SK-N-SH (cell line): ENCODE results near the gene EEF1B2. TPM values are rescaled to one million over a fixed set of nuclear protein-coding genes. Genes with fewer than 3 reads are reported as not detected.
A peak's percentile ranks its signal among the peaks of the same experiment; 100 is the strongest.

Source experiments
- CTCF ChIA-PET: fragments of 300-600, 350-600 bp; formaldehyde crosslinking; extraction: SDS; loops from one replicate; lab custom pipeline; 2021; lab: Yijun Ruan, JAX
- POLR2A ChIA-PET: fragments of 350-600 bp; sonication (Branson Sonifier 250); formaldehyde crosslinking; extraction: SDS; loops from one replicate; lab custom pipeline; 2020; ENCODE audit warnings: antibody characterized with exemption, inconsistent platforms; lab: Yijun Ruan, JAX
- DNase-seq: peaks from one replicate; pipeline ENCODE4 v3.0.0; 2012
- H2AFZ ChIP-seq: fragments of 200-600 bp; sonication (generic); 2 replicates; pipeline ENCODE4 v1.8.1; 2016; ENCODE audit warnings: antibody characterized with exemption, mild to moderate bottlenecking, low read depth
- H3F3A ChIP-seq: fragments of 200-600 bp; sonication (generic); replicated peaks from 2 replicates; pipeline ENCODE3; 2016; ENCODE audit warnings: antibody characterized with exemption, mild to moderate bottlenecking; ENCODE audit not compliant: insufficient read depth
- H3K27ac ChIP-seq, 2 experiments: fragments of 200-500 bp in 1 of 2; fragments of 200-600 bp in 1 of 2; sonication (Bioruptor generic) in 1 of 2; sonication (generic), shearing (Covaris generic) in 1 of 2; 2 replicates each; pipeline versions ENCODE4 v1.5.1 to v1.6.1; 2014 to 2016; ENCODE audit warnings: low read depth in 2 of 2, inconsistent platforms in 1 of 2, low read length in 1 of 2, mild to moderate bottlenecking in 1 of 2, mixed read lengths in 1 of 2
- H3K27me3 ChIP-seq: fragments of 200-600 bp; sonication (generic), shearing (Covaris generic); 2 replicates; pipeline ENCODE4 v1.6.1; 2016; ENCODE audit warnings: mixed run types; ENCODE audit not compliant: insufficient read depth
- H3K36me3 ChIP-seq, 2 experiments: fragments of 200-500 bp in 1 of 2; fragments of 200-600 bp in 1 of 2; sonication (Bioruptor generic) in 1 of 2; sonication (generic) in 1 of 2; replicated peaks in 1 of 2; 2 replicates each; pipeline versions ENCODE3 to v1.5.1; 2014 to 2016; ENCODE audit warnings: low read length in 1 of 2, mild to moderate bottlenecking in 1 of 2; ENCODE audit not compliant: insufficient read depth in 2 of 2, control insufficient read depth in 1 of 2
- H3K4me1 ChIP-seq, 2 experiments: fragments of 200-500 bp in 1 of 2; fragments of 200-600 bp in 1 of 2; sonication (Bioruptor generic) in 1 of 2; sonication (generic), shearing (Covaris generic) in 1 of 2; 2 replicates each; pipeline versions ENCODE4 v1.5.1 to v1.6.1; 2014 to 2016; ENCODE audit warnings: low read depth in 1 of 2, low read length in 1 of 2, mixed run types in 1 of 2; ENCODE audit not compliant: insufficient read depth in 2 of 2, control insufficient read depth in 1 of 2
- H3K4me2 ChIP-seq: fragments of 200-600 bp; sonication (generic), shearing (Covaris generic); 2 replicates; pipeline ENCODE4 v1.6.1; 2017; ENCODE audit warnings: mixed run types
- H3K4me3 ChIP-seq, 2 experiments: fragments of 200-500 bp in 1 of 2; fragments of 200-600 bp in 1 of 2; sonication (Bioruptor generic) in 1 of 2; sonication (generic), shearing (Covaris generic) in 1 of 2; 2 replicates each; pipeline versions ENCODE4 v1.5.1 to v1.8.1; 2014 to 2016; ENCODE audit warnings: low read depth in 2 of 2, inconsistent platforms in 1 of 2, low read length in 1 of 2, mild to moderate bottlenecking in 1 of 2, mixed read lengths in 1 of 2, moderate library complexity in 1 of 2
- H3K79me2 ChIP-seq: fragments of 200-600 bp; sonication (generic); 2 replicates; pipeline ENCODE4 v1.8.1; 2017; ENCODE audit warnings: mild to moderate bottlenecking; ENCODE audit not compliant: insufficient read depth
- H3K9ac ChIP-seq: fragments of 200-600 bp; sonication (generic); 2 replicates; pipeline ENCODE4 v1.6.1; 2017; ENCODE audit warnings: mixed run types
- H3K9me2 ChIP-seq: fragments of 200-600 bp; sonication (generic); 2 replicates; pipeline ENCODE4 v1.6.1; 2017; ENCODE audit warnings: mixed run types
- H3K9me3 ChIP-seq: fragments of 200-600 bp; sonication (generic); 2 replicates; pipeline ENCODE4 v1.6.1; 2017; ENCODE audit warnings: mixed run types, mild to moderate bottlenecking, moderate library complexity
- H4K20me1 ChIP-seq: fragments of 200-600 bp; sonication (generic); 2 replicates; pipeline ENCODE4 v1.6.1; 2017; ENCODE audit warnings: mild to moderate bottlenecking, mixed run types; ENCODE audit not compliant: insufficient read depth
- ELF1 ChIP-seq: IDR thresholded peaks from 2 replicates; pipeline ENCODE4 v1.4.0; 2012
- EP300 ChIP-seq, 2 experiments: IDR thresholded peaks; 2 replicates each; pipeline versions ENCODE4 v1.4.0 to v1.6.1; 2012; ENCODE audit warnings: borderline replicate concordance in 1 of 2, low read depth in 1 of 2, low read length in 1 of 2
- FOSL2 ChIP-seq: IDR thresholded peaks from 2 replicates; pipeline ENCODE4 v1.4.0; 2012; ENCODE audit warnings: low read depth, mild to moderate bottlenecking, moderate library complexity, borderline replicate concordance
- JUND ChIP-seq: IDR thresholded peaks from 2 replicates; pipeline ENCODE4 v1.4.0; 2012
- MEF2A ChIP-seq: IDR thresholded peaks from 2 replicates; pipeline ENCODE4 v1.4.0; 2012; ENCODE audit warnings: low read depth, borderline replicate concordance
- MXI1 ChIP-seq: IDR thresholded peaks from 2 replicates; pipeline ENCODE4 v1.6.1; 2012; ENCODE audit warnings: mild to moderate bottlenecking, low read depth, low read length, improper control_type of control experiment
- NFIC ChIP-seq: IDR thresholded peaks from 2 replicates; pipeline ENCODE4 v1.4.0; 2012; ENCODE audit warnings: borderline replicate concordance
- PBX3 ChIP-seq: IDR thresholded peaks from 2 replicates; pipeline ENCODE4; 2012
- RFX5 ChIP-seq: IDR thresholded peaks from 2 replicates; pipeline ENCODE4 v1.6.1; 2012; ENCODE audit warnings: mild to moderate bottlenecking, improper control_type of control experiment, low read length
- RXRA ChIP-seq: IDR thresholded peaks from 2 replicates; pipeline ENCODE4 v1.4.0; 2012; ENCODE audit warnings: low read depth, mild to moderate bottlenecking, borderline replicate concordance
- YY1 ChIP-seq: IDR thresholded peaks from 2 replicates; pipeline ENCODE4 v1.4.0; 2012; ENCODE audit warnings: low read depth, mild to moderate bottlenecking
- WGBS: methylation state at CpG from one replicate; pipeline ENCODE4 v1.1.6; 2017; ENCODE audit warnings: low lambda C conversion rate; 5-methylcytosine and 5-hydroxymethylcytosine counted together
- polyA plus RNA-seq, 3 experiments: library from polyadenylated mRNA; depleted of rRNA; stranded (reverse); fragments of >200 nt; gene quantifications; 2 replicates each; pipeline ENCODE4 v1.2.3, GENCODE V29; 2012
- small RNA-seq, 7 experiments: library from RNA; depleted of rRNA; stranded (forward); fragments of <200 nt; gene quantifications; one replicate each; pipeline ENCODE3, GENCODE V24; 2012

Gene EEF1B2
- polyA plus RNA-seq, 1 of the 3 experiments (the other 2 are of a cell fraction), result 815 TPM

DNA sequence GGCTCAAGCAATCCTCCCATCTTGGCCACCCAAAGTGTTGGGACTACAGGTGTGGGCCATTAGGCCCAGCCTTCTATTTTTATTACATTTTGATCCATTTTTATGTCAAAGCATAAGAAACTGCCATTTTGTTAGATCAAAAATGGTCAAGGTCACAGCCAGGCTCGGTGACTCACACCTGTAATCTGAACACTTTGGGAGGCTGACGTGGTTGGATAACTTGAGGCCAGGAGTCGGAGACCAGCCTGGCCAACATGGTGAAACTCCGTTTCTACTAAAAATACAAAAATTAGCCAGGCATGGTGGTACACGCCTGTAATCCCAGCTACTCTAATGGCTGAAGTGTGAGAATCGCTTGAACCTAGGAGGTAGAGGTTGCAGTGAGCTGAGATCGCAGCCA lies 49.2 kb downstream of the EEF1B2 start:
- Histone ChIP-seq H3K4me3 (no peak overlapping the region), H3F3A (no peaks in the 10 kb centered on the region), H3K9ac (no peak overlapping the region), H3K79me2 (no peaks in the 10 kb centered on the region), H3K27me3 (no peaks in the 10 kb centered on the region), H3K4me1 (peaks cover 3 to 4% of the 10 kb centered on the region in 2 experiments; a peak in 2 of 4 replicates)
- ChIA-PET POLR2A (no interaction called here), CTCF (no interaction called here)
- DNase-seq, result no peak
- no peak for TF ChIP-seq MEF2A
- no peak for TF ChIP-seq RXRA
- no peak for TF ChIP-seq PBX3
- no peak for TF ChIP-seq EP300 (IDR thresholded peaks at IDR 0.05; ENCODE audit: borderline replicate concordance in 1 of 2, low read depth in 1 of 2, low read length in 1 of 2)
- TF ChIP-seq FOSL2, result no peak
- TF ChIP-seq YY1, result no peak
- TF ChIP-seq, all 33 proteins: peak for 0
- no peaks in the 10 kb centered on the region for H3K36me3 ChIP-seq
- no peaks in the 10 kb centered on the region for H4K20me1 ChIP-seq
- H3K27ac ChIP-seq, result no peak overlapping the region
- 80% methylated on average over 7 of the region's 7 CpGs for WGBS
- no peak overlapping the region for H2AFZ ChIP-seq
- no peak overlapping the region for H3K4me2 ChIP-seq
- H3K9me3 ChIP-seq, result no peaks in the 10 kb centered on the region
- no peaks in the 10 kb centered on the region for H3K9me2 ChIP-seq

DNA sequence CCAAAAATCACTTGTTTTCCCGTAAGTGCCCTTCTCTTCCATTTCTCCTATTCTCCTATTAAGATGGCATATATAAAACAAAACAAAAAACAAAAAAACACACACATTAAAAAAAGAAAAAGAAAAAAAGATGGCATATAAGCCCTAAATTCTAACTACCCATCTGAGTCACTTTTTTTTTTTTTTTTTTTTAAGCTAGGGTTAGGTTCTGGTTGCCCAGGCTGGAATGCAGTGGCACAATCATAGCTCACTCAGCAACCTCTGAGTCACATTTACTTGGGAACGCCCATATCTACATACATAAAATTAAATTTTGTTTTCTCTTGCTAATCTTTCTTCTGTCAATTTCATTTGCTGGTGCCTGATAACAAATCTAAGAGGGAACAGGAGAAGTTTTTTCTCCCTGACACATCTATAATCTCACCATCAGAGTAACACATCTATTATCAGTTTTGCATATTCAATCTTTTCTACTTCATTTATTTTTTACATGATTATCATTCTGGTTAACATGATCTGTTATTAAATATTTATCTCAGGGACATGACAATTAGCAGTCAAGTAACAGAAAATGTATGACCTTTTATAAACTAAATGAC lies 52.1 kb downstream of the EEF1B2 start:
- Histone ChIP-seq H3K27me3 (no peaks in the 10 kb centered on the region), H3F3A (no peaks in the 10 kb centered on the region), H3K79me2 (no peaks in the 10 kb centered on the region), H3K4me1 (peaks cover 0 to 4% of the 10 kb centered on the region in 2 experiments; a peak in 1 of 4 replicates)
- TF ChIP-seq RFX5 (peak; percentile 84), MXI1 (no peak), JUND (no peak), ELF1 (no peak), PBX3 (no peak), NFIC (no peak)
- TF ChIP-seq, all 33 proteins: peak for 1
- no peaks in the 10 kb centered on the region for H3K36me3 ChIP-seq
- ChIA-PET CTCF (interaction anchor here (0.7 kb wide), 1 partner anchor 114 kb away, joined by 3 read pairs; no protein-coding TSS in a partner anchor), POLR2A (interaction anchor here (0.6 to 1.3 kb wide), 2 partner anchors 7 to 64 kb away, joined by 3 read pairs; no protein-coding TSS in a partner anchor)
- H3K27ac ChIP-seq, result no peak overlapping the region
- 39% methylated on average over 2 of the region's 2 CpGs for WGBS
- H3K4me2 ChIP-seq, result no peak overlapping the region
- no peaks in the 10 kb centered on the region for H3K9me2 ChIP-seq
- H3K4me3 ChIP-seq, result no peak overlapping the region
- H3K9me3 ChIP-seq, result no peaks in the 10 kb centered on the region
- no peak overlapping the region for H3K9ac ChIP-seq
- H4K20me1 ChIP-seq, result no peaks in the 10 kb centered on the region
- H2AFZ ChIP-seq, result no peak overlapping the region
- no peak for DNase-seq

Small RNA genes lying within 50 kb of the gene (small RNA-seq; reads per million reads assigned to genes)
- gene RF00134 (0 reads per million in 7 experiments), gene RF02271 (0 reads per million in 7 experiments), gene SNORA41 (0 reads per million in 7 experiments), gene SNORD51 (0 to 0.48 (median 0) reads per million in 7 experiments)

Other genes with a start within 250 kb of the EEF1B2 start
- gene INO80D, start 73.7 kb upstream of the EEF1B2 start, polyA plus RNA-seq (2012; rRNA removed), result 0.69 and 0.91 TPM in 2 replicates
- 54.8 and 90.7 TPM in 2 replicates for gene NDUFS1, start 451 bp upstream of the EEF1B2 start, polyA plus RNA-seq (2012; rRNA removed)
- gene ZDBF2, start 114.8 kb downstream of the EEF1B2 start, polyA plus RNA-seq (2012; rRNA removed), result 1.4 and 1.9 TPM in 2 replicates